ENCODE measurements around the gene SERPINI1.

DNA sequence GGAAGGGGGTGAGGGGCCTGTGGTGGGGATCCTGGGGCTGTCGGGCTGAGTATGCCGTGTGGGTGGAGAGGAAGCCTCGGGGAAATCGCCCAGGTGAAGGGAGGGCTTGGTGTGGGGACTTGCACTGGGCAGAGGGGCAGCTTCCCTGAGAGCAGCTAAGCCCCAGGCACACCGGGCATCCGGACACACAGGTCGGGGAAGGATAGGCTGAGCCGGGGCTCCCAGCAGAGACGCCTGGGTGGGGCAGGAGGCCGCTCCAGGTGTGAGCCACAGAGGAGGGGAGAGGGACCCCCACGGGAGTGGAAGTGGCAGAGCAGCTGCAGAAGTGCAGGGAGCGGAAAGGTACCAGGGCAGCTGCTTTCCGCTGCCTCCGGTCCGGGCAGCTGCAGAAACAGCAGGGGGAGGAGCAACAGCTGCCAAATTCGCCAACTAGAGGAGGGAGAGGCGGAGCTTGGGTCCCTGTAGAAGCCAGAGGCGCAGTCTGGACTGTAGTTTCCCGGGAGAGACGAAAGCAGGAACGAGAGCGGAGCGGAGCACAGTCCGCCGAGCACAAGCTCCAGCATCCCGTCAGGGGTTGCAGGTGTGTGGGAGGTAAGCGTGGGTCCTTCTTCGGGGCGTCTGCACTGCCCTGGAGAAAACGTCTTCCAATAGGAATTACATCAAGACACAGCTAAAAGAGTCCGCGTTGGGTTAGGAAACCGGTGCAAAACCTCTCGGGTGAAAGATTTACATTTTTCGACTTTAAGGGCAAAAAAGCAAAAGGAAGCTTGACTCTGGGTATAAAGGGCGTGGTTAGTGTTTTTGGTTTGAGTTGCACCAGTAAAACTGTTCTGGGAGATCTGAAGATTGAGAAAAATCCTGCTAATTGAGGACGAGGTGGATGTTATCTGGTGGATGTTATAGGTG is at the start of gene SERPINI1:
- TF ChIP-seq ZNF274 (IDR thresholded peaks at IDR 0.05; ENCODE audit: low read depth, low read length), result no peak
- no peak for TF ChIP-seq SUZ12 (IDR thresholded peaks at IDR 0.05; ENCODE audit: extremely low read depth, insufficient read depth, insufficient read length)
